Bronchial epithelial cell (primary cell): ENCODE results near the gene FURIN. TPM values are rescaled to one million over a fixed set of nuclear protein-coding genes. Genes with fewer than 3 reads are reported as not detected.
"Not testable (repeated sequence)": the region's sequence is repeated elsewhere in the genome, so short reads cannot be mapped to it uniquely, and the experiment has no call there.

Experiments
- DNase-seq: peaks from one replicate; pipeline ENCODE4 v3.0.0-alpha.2; 2010; ENCODE audit warnings: low read depth
- FAIRE-seq: peaks from 2 replicates; lab custom pipeline; 2011; peaks lifted over from hg19 to GRCh38; lab: Jason Lieb, UNC
- H3K27me3 ChIP-seq: 2 replicates; pipeline ENCODE4 v1.5.1; 2011; ENCODE audit warnings: low read length; ENCODE audit not compliant: control insufficient read depth, insufficient read depth
- H3K36me3 ChIP-seq: 2 replicates; pipeline ENCODE4 v1.5.1; 2011; ENCODE audit warnings: low read length; ENCODE audit not compliant: control insufficient read depth, insufficient read depth
- H3K4me3 ChIP-seq: 2 replicates; pipeline ENCODE4 v1.5.1; 2011; ENCODE audit warnings: mild to moderate bottlenecking, low read depth, low read length, control low read depth
- CTCF ChIP-seq: IDR thresholded peaks from 2 replicates; pipeline ENCODE4 v1.5.1; 2011; ENCODE audit warnings: mild to moderate bottlenecking, moderate library complexity, low read length, control low read depth, inconsistent platforms; ENCODE audit not compliant: insufficient read depth, severe bottlenecking
- total RNA-seq: library from RNA; depleted of rRNA; stranded (reverse); fragments of >200 nt; gene quantifications from 2 replicates; pipeline ENCODE4 v1.2.1, GENCODE V29; 2014

The FURIN gene
- total RNA-seq, 1 donor from 2014 or later: 32.1 TPM

- no peaks in the 10 kb centered on the region for H3K27me3 ChIP-seq
- no peak for TF ChIP-seq CTCF
- FAIRE-seq (no peak), DNase-seq (no peak)
- H3K36me3 ChIP-seq: no peaks in the 10 kb centered on the region
- H3K4me3 ChIP-seq: no peak overlapping the region
Observed at GRCh38 chr15:90840157-90840855, 28.1 kb upstream of the FURIN start.

DNA sequence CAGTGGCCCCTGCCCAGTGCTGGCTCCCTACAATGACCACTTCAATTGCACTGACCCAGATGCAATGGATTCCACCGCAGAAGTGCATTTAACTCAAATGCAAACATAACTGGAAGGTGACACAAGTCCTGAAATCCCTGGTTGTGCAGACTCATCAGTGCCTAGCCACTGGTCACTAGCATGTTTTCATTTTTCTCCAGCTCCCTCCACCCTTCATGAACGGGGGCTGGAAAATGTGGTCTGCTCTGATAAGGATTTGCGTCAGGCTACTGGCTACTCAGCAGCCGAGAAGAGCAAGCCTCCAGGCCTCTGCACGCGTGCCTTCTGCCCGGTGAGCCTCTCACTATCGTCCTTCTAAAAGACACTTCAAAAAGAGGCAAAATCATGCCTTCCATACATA is 27.4 kb upstream of the FURIN start:
- DNase-seq: no peak
- Histone ChIP-seq H3K27me3 (no peaks in the 10 kb centered on the region), H3K4me3 (no peak overlapping the region), H3K36me3 (no peaks in the 10 kb centered on the region)
- TF ChIP-seq CTCF: no peak
- FAIRE-seq: no peak

GRCh38 chr15:90844696-90845095 is 23.7 kb upstream of the FURIN start:
- H3K36me3 ChIP-seq: no peaks in the 10 kb centered on the region
- FAIRE-seq: no peak
- TF ChIP-seq CTCF: no peak
- no peak for DNase-seq
- no peak overlapping the region for H3K4me3 ChIP-seq
- no peaks in the 10 kb centered on the region for H3K27me3 ChIP-seq

DNA sequence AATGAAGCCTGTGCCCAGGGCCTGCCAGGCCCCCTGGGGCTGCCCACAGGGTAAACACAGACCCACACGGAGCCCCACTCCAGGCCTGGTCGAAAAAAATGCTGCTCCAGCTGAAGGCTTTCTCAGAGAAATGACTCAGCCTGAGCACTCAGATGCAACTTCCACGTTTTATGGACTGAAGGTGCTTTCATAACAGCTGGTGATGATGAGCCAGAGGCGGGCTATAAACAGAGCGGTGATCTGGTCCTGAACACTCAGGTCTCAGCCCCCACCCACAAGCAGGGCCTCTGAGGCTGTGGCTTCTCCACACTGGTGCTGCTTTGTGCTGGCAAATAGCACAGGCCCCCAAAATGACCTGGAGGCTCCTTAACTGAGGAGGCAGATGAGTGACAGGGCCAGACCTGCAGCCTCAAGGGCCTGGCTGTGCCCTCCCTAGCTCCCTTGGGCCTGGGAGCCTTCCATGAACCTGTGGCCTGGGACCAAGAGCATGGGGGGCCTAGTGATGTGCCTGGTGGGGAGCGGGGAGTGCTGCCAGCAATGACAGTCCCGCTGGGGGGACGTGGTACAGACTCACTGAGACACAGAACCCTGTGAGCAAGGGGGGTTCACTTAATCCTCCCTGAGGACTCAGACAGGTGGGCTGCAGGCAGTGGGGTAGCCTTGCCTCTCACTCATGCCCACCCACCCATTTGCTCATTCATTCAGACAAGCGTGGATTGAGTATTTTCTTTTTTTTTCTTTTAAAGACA is 23.0 kb upstream of the FURIN start:
- H3K4me3 ChIP-seq: no peak overlapping the region
- no peaks in the 10 kb centered on the region for H3K27me3 ChIP-seq
- DNase-seq (peak; percentile 82), FAIRE-seq (no peak)
- no peak for TF ChIP-seq CTCF
- no peaks in the 10 kb centered on the region for H3K36me3 ChIP-seq

DNA sequence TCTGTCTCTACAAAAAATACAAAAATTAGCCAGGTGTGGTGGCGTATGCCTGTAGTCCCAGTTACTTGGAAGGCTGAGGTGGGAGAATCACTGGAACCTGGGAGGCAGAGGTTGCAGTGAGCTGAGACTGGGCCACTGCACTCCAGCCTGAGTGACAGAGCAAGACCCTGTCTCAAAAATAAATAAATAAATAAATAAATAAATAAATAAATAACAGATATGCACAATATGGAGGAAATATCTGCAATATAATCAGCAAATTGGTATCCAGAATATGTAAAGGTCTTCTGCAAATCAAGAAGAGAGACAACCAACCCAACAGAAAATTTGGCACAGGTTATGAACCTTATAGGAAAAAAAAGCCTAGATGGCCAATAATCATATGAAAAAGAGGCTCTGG is 19.0 kb upstream of the FURIN start:
- H3K4me3 ChIP-seq, H3K36me3 ChIP-seq, H3K27me3 ChIP-seq, FAIRE-seq, DNase-seq: not testable (repeated sequence)

- Histone ChIP-seq H3K36me3 (no peaks in the 10 kb centered on the region), H3K27me3 (no peaks in the 10 kb centered on the region), H3K4me3 (no peak overlapping the region)
- DNase-seq: no peak
- TF ChIP-seq CTCF: no peak
- no peak for FAIRE-seq
Observed at GRCh38 chr15:90851114-90851513, 17.3 kb upstream of the FURIN start.
